ENCODE data around the gene AP1G2. TPM values are rescaled to one million over a fixed set of nuclear protein-coding genes. Genes with fewer than 3 reads are reported as not detected.
A peak's percentile ranks its signal among the peaks of the same experiment; 100 is the strongest.
"Not testable (repeated sequence)": the region's sequence is repeated elsewhere in the genome, so short reads cannot be mapped to it uniquely, and the experiment has no call there.

AP1G2 gene
- total RNA-seq, 1 donor from 2014 or later, result 65.4 TPM

GRCh38 chr14:23600322-23600707 is 32.7 kb upstream of the AP1G2 start:
- H3K4me3 ChIP-seq, result no peak overlapping the region
- no peaks in the 10 kb centered on the region for H3K79me2 ChIP-seq (ENCODE audit: low read depth)
- Mint-ChIP-seq H3K36me3 (no peaks in the 10 kb centered on the region), H3K27ac (no peak overlapping the region), H3K27me3 (ENCODE audit: insufficient read depth, low read depth) (no peaks in the 10 kb centered on the region), H3K9me3 (no peaks in the 10 kb centered on the region), H3K4me3 (no peak overlapping the region), H3K4me1 (no peaks in the 10 kb centered on the region)
- no peaks in the 10 kb centered on the region for H3K27me3 ChIP-seq
- H4K20me1 ChIP-seq (ENCODE audit: low read depth), result no peaks in the 10 kb centered on the region
- DNase-seq (ENCODE audit: low spot score), result no peak
- no peak overlapping the region for H3K27ac ChIP-seq
- no peak for TF ChIP-seq CTCF (IDR thresholded peaks at IDR 0.05)
- TF ChIP-seq EZH2phosphoT487 (IDR thresholded peaks at IDR 0.05), result no peak
- no peak for TF ChIP-seq EZH2 (IDR thresholded peaks at IDR 0.05)
- H3K9ac ChIP-seq, result no peak overlapping the region
- no peaks in the 10 kb centered on the region for H3F3A ChIP-seq (ENCODE audit: low read depth)
- H3K4me2 ChIP-seq, result no peak overlapping the region
- H3K9me3 ChIP-seq (ENCODE audit: low read depth), result no peaks in the 10 kb centered on the region
- no peaks in the 10 kb centered on the region for H3K36me3 ChIP-seq
- no peaks in the 10 kb centered on the region for H3K4me1 ChIP-seq
- H2AFZ ChIP-seq (replicated peaks), result no peak overlapping the region

GRCh38 chr14:23594191-23594590 is 26.6 kb upstream of the AP1G2 start:
- not testable (repeated sequence) for H2AFZ ChIP-seq (replicated peaks); H3K36me3 Mint-ChIP-seq; H3K9me3 ChIP-seq (ENCODE audit: low read depth); H3K4me3 ChIP-seq; H3K4me2 ChIP-seq; H3K4me1 ChIP-seq; DNase-seq (ENCODE audit: low spot score); H3K27ac Mint-ChIP-seq; H3F3A ChIP-seq (ENCODE audit: low read depth); H3K4me1 Mint-ChIP-seq; H3K27me3 ChIP-seq; H3K79me2 ChIP-seq (ENCODE audit: low read depth); H3K27ac ChIP-seq; H4K20me1 ChIP-seq (ENCODE audit: low read depth); H3K27me3 Mint-ChIP-seq (ENCODE audit: insufficient read depth, low read depth); H3K36me3 ChIP-seq; H3K4me3 Mint-ChIP-seq; H3K9ac ChIP-seq; H3K9me3 Mint-ChIP-seq

GRCh38 chr14:23590198-23590597 is 22.6 kb upstream of the AP1G2 start:
- Mint-ChIP-seq H3K9me3 (peaks cover 7% of the 10 kb centered on the region), H3K27ac (no peak overlapping the region), H3K4me3 (no peak overlapping the region), H3K4me1 (peaks cover 4% of the 10 kb centered on the region), H3K36me3 (no peaks in the 10 kb centered on the region), H3K27me3 (ENCODE audit: insufficient read depth, low read depth) (peaks cover 2% of the 10 kb centered on the region)
- Histone ChIP-seq H3F3A (ENCODE audit: low read depth) (no peaks in the 10 kb centered on the region), H3K4me3 (no peak overlapping the region), H3K27me3 (no peaks in the 10 kb centered on the region), H3K36me3 (no peaks in the 10 kb centered on the region), H3K79me2 (ENCODE audit: low read depth) (no peaks in the 10 kb centered on the region), H3K4me1 (no peaks in the 10 kb centered on the region), H3K27ac (no peak overlapping the region), H2AFZ (replicated peaks) (no peak overlapping the region), H3K9me3 (ENCODE audit: low read depth) (no peaks in the 10 kb centered on the region), H4K20me1 (ENCODE audit: low read depth) (no peaks in the 10 kb centered on the region), H3K4me2 (no peak overlapping the region), H3K9ac (no peak overlapping the region)
- no peak for TF ChIP-seq CTCF (IDR thresholded peaks at IDR 0.05)
- TF ChIP-seq EZH2phosphoT487 (IDR thresholded peaks at IDR 0.05), result no peak
- no peak for TF ChIP-seq EZH2 (IDR thresholded peaks at IDR 0.05)
- DNase-seq (ENCODE audit: low spot score), result no peak

GRCh38 chr14:23589606-23590005 is 22.0 kb upstream of the AP1G2 start:
- Histone ChIP-seq H4K20me1 (ENCODE audit: low read depth) (no peaks in the 10 kb centered on the region), H3K4me2 (no peak overlapping the region), H3K9ac (no peak overlapping the region), H3K4me1 (no peaks in the 10 kb centered on the region), H2AFZ (replicated peaks) (peak overlapping the region; percentile 59), H3K27me3 (no peaks in the 10 kb centered on the region), H3K36me3 (no peaks in the 10 kb centered on the region), H3K27ac (no peak overlapping the region), H3K79me2 (ENCODE audit: low read depth) (no peaks in the 10 kb centered on the region), H3K9me3 (ENCODE audit: low read depth) (no peaks in the 10 kb centered on the region), H3K4me3 (no peak overlapping the region), H3F3A (ENCODE audit: low read depth) (no peaks in the 10 kb centered on the region)
- no peak for DNase-seq (ENCODE audit: low spot score)
- H3K27me3 Mint-ChIP-seq (ENCODE audit: insufficient read depth, low read depth), result peaks cover 2% of the 10 kb centered on the region
- peaks cover 4% of the 10 kb centered on the region for H3K4me1 Mint-ChIP-seq
- no peaks in the 10 kb centered on the region for H3K36me3 Mint-ChIP-seq
- H3K4me3 Mint-ChIP-seq, result no peak overlapping the region
- TF ChIP-seq EZH2phosphoT487 (IDR thresholded peaks at IDR 0.05) (no peak), CTCF (IDR thresholded peaks at IDR 0.05) (no peak), EZH2 (IDR thresholded peaks at IDR 0.05) (no peak)
- H3K27ac Mint-ChIP-seq, result no peak overlapping the region
- peaks cover 7% of the 10 kb centered on the region for H3K9me3 Mint-ChIP-seq
